NCI-H1048 (cell line): ENCODE data around the gene ZNRF2.
"Not testable (repeated sequence)": the region's sequence is repeated elsewhere in the genome, so short reads cannot be mapped to it uniquely, and the experiment has no call there.

Experiments used
- DNase-seq: peaks from one replicate; lab custom pipeline; 2025; lab: John Stamatoyannopoulos, UW

Gene ZNRF2

GRCh38 chr7:30260246-30260768, 24.1 kb upstream of the ZNRF2 start:
- no peak for DNase-seq

DNA sequence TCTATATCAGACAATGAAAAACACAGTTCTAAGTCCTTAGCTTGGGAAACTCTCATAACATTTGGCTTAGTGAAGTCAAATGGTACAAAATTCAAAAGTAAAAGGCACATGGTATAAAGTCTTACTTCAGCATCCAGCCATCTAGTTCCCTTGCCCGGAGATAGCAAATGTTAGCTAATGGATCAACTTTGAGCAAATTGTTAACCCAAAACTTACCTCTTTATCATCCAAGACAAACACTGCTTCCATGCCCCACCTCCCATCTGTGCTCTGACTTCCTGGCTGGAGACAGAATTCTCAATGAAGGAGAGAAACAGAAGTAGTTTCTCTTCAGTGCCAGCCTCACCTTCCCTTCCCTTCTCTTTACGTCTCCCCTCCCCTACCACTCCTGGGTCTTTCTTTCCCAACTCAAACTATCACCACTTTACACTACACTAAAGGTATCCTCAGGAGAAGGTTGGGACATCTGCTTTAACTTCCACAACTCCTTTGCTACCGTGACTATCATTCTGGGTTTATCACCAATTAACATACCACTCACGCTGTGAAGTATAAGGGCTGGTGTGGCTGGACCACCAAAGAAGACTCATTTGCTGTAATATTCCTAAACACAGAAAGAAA, 21.2 kb upstream of the ZNRF2 start:
- no peak for DNase-seq

DNA sequence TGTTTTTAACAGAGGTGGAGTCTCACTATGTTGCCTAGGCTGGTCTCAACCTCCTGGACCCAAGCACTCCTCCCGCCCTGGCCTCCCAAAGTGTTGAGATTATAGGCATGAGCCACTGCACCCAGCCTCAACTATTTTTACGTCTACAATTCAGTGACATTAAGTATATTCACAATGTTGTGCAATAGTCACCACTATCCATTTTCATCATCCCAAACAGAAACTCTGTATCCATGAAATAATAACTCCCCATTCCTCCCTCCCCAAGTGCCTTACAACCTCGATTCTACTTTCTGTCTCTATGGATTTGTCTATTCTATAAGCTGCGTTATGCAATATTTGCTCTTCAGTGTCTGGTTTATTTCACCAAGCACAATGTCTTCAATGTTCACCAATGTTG, 20.3 kb upstream of the ZNRF2 start:
- DNase-seq: no peak

DNA sequence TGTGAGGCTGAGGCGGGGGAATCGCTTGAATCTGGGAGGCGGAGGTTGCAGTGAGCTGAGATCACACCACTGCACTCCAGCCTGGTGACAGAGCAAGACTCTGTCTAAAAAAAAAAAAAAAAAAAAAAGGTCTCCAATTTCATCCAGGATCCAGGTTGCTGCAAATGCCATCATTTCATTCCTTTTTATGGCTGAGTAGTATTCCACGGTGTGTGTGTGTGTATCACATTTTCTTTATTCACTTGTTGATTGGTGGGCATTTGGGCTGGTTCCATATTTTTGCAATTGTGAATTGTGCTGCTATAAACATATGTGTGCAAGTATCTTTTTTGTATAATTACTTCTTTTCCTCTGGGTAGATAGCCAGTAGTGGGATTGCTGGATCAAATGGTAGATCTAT, 19.2 kb upstream of the ZNRF2 start:
- DNase-seq: not testable (repeated sequence)

- no peak for DNase-seq
These were observed 17.7 kb upstream of the ZNRF2 start for GRCh38 chr7:30266686-30267085.

DNA sequence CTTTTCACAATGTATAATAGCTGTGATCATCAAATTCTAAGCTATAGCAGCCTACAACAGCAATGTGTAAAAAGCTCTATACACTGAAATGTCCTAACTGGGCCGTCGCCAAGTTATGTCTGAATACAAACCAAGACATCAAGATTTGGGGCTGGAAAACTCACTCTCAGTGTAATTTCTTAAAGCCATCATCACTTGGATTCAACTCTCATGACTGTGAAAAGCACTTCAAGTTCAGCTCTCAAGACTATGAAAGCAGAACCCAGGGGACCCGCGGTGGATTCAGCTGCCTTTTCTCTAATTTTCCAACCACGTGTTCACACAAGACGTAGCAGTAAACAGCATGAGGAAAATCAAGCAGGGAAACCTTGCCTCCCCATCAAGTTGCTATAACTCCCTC, 15.8 kb upstream of the ZNRF2 start:
- DNase-seq: no peak

GRCh38 chr7:30269490-30269889, 14.9 kb upstream of the ZNRF2 start:
- no peak for DNase-seq

DNA sequence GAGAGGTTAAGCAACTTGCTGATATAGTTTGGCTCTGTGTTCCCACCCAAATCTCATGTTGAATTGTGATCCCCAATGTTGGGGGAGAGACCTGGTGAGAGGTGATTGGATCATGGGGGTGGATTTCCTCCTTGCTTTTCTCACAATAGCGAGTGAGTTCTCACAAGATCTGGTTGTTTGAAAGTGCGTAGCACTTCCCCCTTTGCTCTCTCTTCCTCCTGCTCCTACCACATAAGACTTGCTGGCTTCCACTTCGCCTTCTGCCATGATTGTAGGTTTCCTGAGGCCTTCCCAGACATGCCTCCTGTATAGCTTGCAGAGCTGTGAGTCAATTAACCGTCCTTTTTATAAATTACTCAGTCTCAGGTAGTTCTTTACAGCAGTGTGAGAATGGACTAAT, 13.5 kb upstream of the ZNRF2 start:
- DNase-seq: no peak

- no peak for DNase-seq
These were observed 12.3 kb upstream of the ZNRF2 start for GRCh38 chr7:30272126-30272525.

DNA sequence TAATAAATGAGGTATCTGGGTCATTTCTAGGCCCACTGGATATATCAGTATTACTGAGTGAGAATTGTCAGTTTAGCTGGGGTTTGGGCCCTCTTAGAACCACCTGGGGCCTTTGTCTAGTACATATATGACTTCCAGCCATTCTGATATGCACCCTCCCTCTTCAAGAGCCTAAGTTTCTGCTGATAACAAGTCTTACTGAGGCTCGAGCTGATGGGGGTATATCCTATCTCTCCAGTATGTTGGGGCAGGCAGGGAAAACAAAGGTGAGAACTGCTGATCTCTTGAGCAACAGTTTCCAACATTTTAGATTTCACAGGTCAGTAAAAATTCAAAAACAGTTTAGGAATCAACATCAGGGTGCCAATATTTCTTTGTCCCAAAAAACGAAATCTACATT, 10.8 kb upstream of the ZNRF2 start:
- no peak for DNase-seq

GRCh38 chr7:30274641-30275040, 9.8 kb upstream of the ZNRF2 start:
- no peak for DNase-seq

DNA sequence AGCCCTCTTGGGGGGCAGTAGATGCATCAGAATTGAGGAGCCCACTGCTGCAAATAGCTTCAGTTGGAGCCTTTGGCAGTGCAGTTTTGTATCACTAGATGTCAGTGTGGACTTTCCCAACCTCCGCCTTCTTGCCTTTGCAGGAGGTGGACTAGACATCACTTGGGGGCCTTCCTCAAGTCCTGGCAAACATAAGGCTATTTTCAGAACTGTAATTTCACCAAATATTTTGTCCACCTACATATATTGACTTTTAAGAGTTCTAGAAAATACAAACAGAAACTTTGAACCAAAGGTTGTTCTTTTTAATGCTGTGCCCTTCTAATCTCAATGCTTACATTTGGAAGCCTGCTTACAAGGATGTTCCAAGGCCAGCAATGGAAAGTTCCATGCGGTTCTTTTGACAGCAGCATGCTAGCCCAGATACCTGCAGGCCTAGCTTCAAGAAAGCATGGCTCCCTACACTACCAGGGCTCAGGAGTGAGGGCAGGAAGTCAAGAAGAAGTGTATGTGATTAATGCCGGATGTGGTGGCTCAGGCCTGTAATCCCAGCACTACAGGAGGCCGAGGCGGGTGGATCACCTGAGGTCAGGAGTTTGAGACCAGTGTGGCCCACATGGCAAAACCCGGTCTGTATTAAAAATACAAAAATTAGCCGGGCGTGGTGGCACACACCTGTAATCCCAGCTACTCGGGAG, 8.0 kb upstream of the ZNRF2 start:
- DNase-seq: no peak

DNA sequence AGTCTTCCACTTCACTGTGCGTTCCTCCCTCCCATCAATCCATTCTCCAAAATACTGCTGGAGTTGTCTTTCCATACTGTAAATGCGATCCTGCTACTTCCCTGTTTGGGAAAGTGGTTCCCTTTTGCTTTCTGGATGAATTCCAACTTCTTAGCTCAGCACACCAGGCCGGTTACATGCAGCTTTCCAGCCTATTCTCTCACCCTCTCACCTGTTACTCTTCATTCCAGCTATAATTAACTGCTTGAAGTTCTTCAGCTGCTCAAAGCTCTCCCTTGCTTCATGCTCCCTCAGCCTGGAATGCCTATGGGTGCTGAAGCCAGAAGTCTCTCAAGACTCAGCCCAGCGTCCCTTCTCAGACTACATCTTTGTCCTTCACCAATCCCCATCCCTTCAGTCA, 6.0 kb upstream of the ZNRF2 start:
- DNase-seq: no peak

- DNase-seq: no peak
These were observed 5.3 kb upstream of the ZNRF2 start for GRCh38 chr7:30278849-30279652.

- DNase-seq: no peak
These were observed 4.8 kb upstream of the ZNRF2 start for GRCh38 chr7:30279653-30279904.

DNA sequence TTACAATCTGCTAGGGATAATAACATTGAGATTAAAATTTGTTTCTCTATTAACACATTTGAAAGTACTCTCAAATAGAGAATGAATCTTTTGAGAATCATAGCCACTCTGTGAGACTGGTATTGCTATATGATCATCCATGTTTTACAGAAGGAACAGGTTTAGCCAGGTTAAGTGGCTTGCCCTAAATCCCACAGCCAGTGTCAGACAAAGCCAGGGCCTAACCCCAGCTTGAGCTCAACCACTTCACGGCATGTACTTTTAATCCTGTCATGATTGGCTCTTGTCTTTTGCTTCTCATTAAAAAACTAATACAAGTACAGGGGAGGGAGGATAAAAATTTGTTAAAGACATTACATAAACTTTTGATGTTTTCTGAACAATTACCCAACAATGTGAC, 3.8 kb upstream of the ZNRF2 start:
- DNase-seq: no peak

- no peak for DNase-seq
These were observed 3.1 kb upstream of the ZNRF2 start for GRCh38 chr7:30281263-30281662.

DNA sequence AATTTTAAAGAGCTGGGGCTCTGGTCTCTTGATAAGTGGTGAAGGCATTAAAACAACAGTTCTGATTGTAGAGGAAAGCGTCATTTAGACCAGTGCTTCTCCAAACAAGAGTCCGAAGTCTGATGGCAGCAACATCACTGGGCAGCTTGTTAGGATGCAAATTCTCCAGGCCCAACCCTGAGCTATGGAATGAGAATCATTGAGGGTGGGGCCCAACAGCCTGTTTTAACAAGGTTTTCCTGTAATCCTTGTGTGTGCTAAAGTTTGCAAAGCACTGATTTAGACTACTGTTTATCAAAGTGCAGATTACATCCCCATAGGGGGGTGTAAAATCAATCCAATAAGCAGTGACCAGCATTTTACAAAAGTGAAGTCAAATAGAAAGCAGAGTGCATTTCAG, 2.6 kb upstream of the ZNRF2 start:
- no peak for DNase-seq

- DNase-seq: no peak
These were observed 1.7 kb upstream of the ZNRF2 start for GRCh38 chr7:30282735-30283134.

DNA sequence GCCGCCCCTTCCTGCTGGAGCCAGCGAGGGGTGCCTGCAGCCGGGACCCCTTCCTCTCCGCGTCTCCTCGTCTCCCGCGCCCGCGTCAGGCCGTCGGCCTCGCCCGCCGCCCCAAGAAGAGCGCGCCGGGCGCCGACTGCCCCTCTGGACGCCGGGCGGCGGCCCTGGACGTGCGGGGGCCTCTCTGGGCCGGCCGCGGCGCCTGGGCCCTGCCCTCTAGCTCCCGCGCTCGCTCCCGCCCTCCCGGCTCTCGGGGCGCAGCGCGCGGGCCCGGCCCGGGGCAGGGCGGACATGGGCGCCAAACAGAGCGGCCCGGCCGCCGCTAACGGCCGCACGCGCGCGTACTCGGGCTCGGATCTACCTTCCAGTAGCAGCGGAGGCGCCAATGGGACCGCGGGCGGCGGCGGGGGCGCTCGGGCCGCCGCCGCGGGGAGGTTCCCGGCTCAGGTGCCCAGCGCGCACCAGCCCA, 704 bp downstream of the ZNRF2 start:
- DNase-seq: no peak

- DNase-seq: no peak
These were observed 1.3 kb downstream of the ZNRF2 start for GRCh38 chr7:30285536-30286284.

- no peak for DNase-seq
These were observed 2.4 kb downstream of the ZNRF2 start for GRCh38 chr7:30286749-30287148.
